Stimulated activated CD8-positive, alpha-beta memory T cell treated with anti-CD3 and anti-CD28 coated beads, Interleukin-7, amount 100 ng/mL, for 4 hours (primary cell): Measurements from ENCODE around the gene SUFU.
"Not testable (repeated sequence)": the region's sequence is repeated elsewhere in the genome, so short reads cannot be mapped to it uniquely, and the experiment has no call there.

Experiments used
- DNase-seq, 2 donors: peaks; one replicate each; pipeline ENCODE4 v3.0.0-alpha.2; 2020; ENCODE audit warnings: low read depth in 2 of 2

The SUFU gene

GRCh38 chr10:102503264-102504178 lies at the start of gene SUFU:
Gene SUFU (plus strand): TSS chr10:102503972. CDS start chr10:102504153, 181 bp downstream.
- peak; percentile 95 to 98 for DNase-seq

GRCh38 chr10:102454662-102455487 lies 48.9 kb upstream of the SUFU start:
- not testable (repeated sequence) for DNase-seq

- no peak for DNase-seq
Measured at GRCh38 chr10:102455893-102456471, 47.8 kb upstream of the SUFU start.

GRCh38 chr10:102457591-102458150 lies 46.1 kb upstream of the SUFU start:
- DNase-seq = no peak

GRCh38 chr10:102458656-102459055 lies 45.1 kb upstream of the SUFU start:
- DNase-seq = no peak

- DNase-seq = no peak
Measured at GRCh38 chr10:102460836-102461186, 43.0 kb upstream of the SUFU start.

- DNase-seq = peak; percentile 83 to 92
Measured at GRCh38 chr10:102461187-102462054, 42.4 kb upstream of the SUFU start.

GRCh38 chr10:102462512-102463054 lies 41.2 kb upstream of the SUFU start:
- no peak for DNase-seq

GRCh38 chr10:102463983-102464382 lies 39.8 kb upstream of the SUFU start:
- no peak for DNase-seq

- DNase-seq = no peak
Measured at GRCh38 chr10:102465466-102465865, 38.3 kb upstream of the SUFU start.

- DNase-seq = no peak
Measured at GRCh38 chr10:102467318-102467717, 36.5 kb upstream of the SUFU start.

GRCh38 chr10:102467971-102468438 lies 35.8 kb upstream of the SUFU start:
- no peak for DNase-seq

- no peak for DNase-seq
Measured at GRCh38 chr10:102468683-102469082, 35.1 kb upstream of the SUFU start.

- DNase-seq = no peak
Measured at GRCh38 chr10:102470579-102471546, 32.9 kb upstream of the SUFU start.

GRCh38 chr10:102473445-102474331 lies 30.1 kb upstream of the SUFU start:
- no peak for DNase-seq

GRCh38 chr10:102475451-102476040 lies 28.2 kb upstream of the SUFU start:
- no peak for DNase-seq

- DNase-seq = no peak
Measured at GRCh38 chr10:102476466-102477141, 27.2 kb upstream of the SUFU start.
